Testis (tissue), 2 donors: ENCODE data around the gene RERE.

Experiments used
- CTCF ChIP-seq, 3 experiments: fragments of 450-650 bp in 2 of 3; fragments of 200-600 bp in 1 of 3; sonication (generic) in 1 of 3; IDR thresholded peaks; one replicate each; pipeline ENCODE4 v1.5.1; 2016 to 2019; ENCODE audit warnings: antibody characterized with exemption in 3 of 3, mild to moderate bottlenecking in 2 of 3, moderate library complexity in 1 of 3
- POLR2A ChIP-seq: fragments of 450-650 bp; IDR thresholded peaks from one replicate; pipeline ENCODE4 v1.6.1; 2017; ENCODE audit warnings: antibody characterized with exemption, mild to moderate bottlenecking, moderate library complexity

- no peak for TF ChIP-seq CTCF (IDR thresholded peaks at IDR 0.05)
- TF ChIP-seq POLR2A: no peak
Observed at GRCh38 chr1:8687538-8687937, 129.9 kb downstream of the RERE start.
